Activated naive CD4-positive, alpha-beta T cell treated with anti-CD3 and anti-CD28 coated beads, Interleukin-2, amount 50 U/mL, for 72 hours (primary cell): ENCODE data around the gene IL21R. TPM values are rescaled to one million over a fixed set of nuclear protein-coding genes. Genes with fewer than 3 reads are reported as not detected.
A peak's percentile ranks its signal among the peaks of the same experiment; 100 is the strongest.

Experiments used
- ATAC-seq, 2 donors: fragments of 150-1000 bp; cut with Tn5 transposase; 2 replicates each; pipeline ENCODE4 v1.10.0; 2021; ENCODE audit warnings: mild to moderate bottlenecking in 2 of 2, moderate library complexity in 2 of 2
- DNase-seq, 2 donors: peaks; one replicate each; pipeline ENCODE4 v3.0.0; 2021 to 2022; ENCODE audit warnings: low spot score in 2 of 2
- H3K27ac Mint-ChIP-seq, 2 donors: one replicate each; pipeline ENCODE4 v1.8.0; 2022; ENCODE audit warnings: mild to moderate bottlenecking in 2 of 2, mixed read lengths in 2 of 2
- H3K36me3 Mint-ChIP-seq, 2 donors: one replicate each; pipeline ENCODE4 v1.8.0; 2022; ENCODE audit warnings: mixed read lengths in 2 of 2
- H3K9me3 Mint-ChIP-seq, 2 donors: one replicate each; pipeline ENCODE4 v1.8.0; 2022; ENCODE audit warnings: mixed read lengths in 2 of 2
- total RNA-seq, 2 donors: library from RNA; stranded (reverse); gene quantifications; one replicate each; pipeline ENCODE4 v1.2.3, GENCODE V29; 2022

Gene IL21R
- total RNA-seq, 2 donors from 2014 or later, result 103 to 106 TPM

GRCh38 chr16:27458258-27458657 lies 56.3 kb downstream of the IL21R start:
- peak overlapping the region in 1 of 2 donors; percentile 80 for H3K27ac Mint-ChIP-seq
- H3K9me3 Mint-ChIP-seq, result no peaks in the 10 kb centered on the region
- no peak for ATAC-seq
- peaks cover 6 to 9% of the 10 kb centered on the region in 2 donors for H3K36me3 Mint-ChIP-seq
- no peak for DNase-seq

- Mint-ChIP-seq H3K27ac (peak overlapping the region; percentile 11 to 39), H3K36me3 (peaks cover under 1 to 14% of the 10 kb centered on the region in 2 donors), H3K9me3 (no peaks in the 10 kb centered on the region)
- DNase-seq (no peak), ATAC-seq (no peak)
Observed at GRCh38 chr16:27458987-27459688, 57.2 kb downstream of the IL21R start.

- no peak for DNase-seq
- no peak for ATAC-seq
- Mint-ChIP-seq H3K9me3 (no peaks in the 10 kb centered on the region), H3K27ac (peak overlapping the region; percentile 39 to 63), H3K36me3 (peaks cover 0 to 14% of the 10 kb centered on the region in 2 donors)
Observed at GRCh38 chr16:27460213-27460612, 58.2 kb downstream of the IL21R start.

GRCh38 chr16:27460663-27461482 lies 58.9 kb downstream of the IL21R start:
- no peaks in the 10 kb centered on the region for H3K9me3 Mint-ChIP-seq
- peaks cover 0 to 14% of the 10 kb centered on the region in 2 donors for H3K36me3 Mint-ChIP-seq
- peak overlapping the region; percentile 63 to 68 for H3K27ac Mint-ChIP-seq
- DNase-seq (no peak), ATAC-seq (no peak)

GRCh38 chr16:27461483-27462171 lies 59.7 kb downstream of the IL21R start:
- H3K27ac Mint-ChIP-seq, result peak overlapping the region; percentile 63 to 68
- H3K36me3 Mint-ChIP-seq, result peaks cover 0 to 14% of the 10 kb centered on the region in 2 donors
- H3K9me3 Mint-ChIP-seq, result no peaks in the 10 kb centered on the region
- DNase-seq (no peak), ATAC-seq (no peak)

GRCh38 chr16:27462200-27462845 lies 60.3 kb downstream of the IL21R start:
- Mint-ChIP-seq H3K36me3 (peaks cover 4 to 14% of the 10 kb centered on the region in 2 donors), H3K9me3 (no peaks in the 10 kb centered on the region), H3K27ac (peak overlapping the region; percentile 22 to 90)
- ATAC-seq (no peak), DNase-seq (no peak)

- Mint-ChIP-seq H3K9me3 (no peaks in the 10 kb centered on the region), H3K36me3 (peaks cover 12 to 18% of the 10 kb centered on the region in 2 donors), H3K27ac (peak overlapping the region; percentile 85 to 90)
- ATAC-seq, result no peak
- DNase-seq, result no peak
Observed at GRCh38 chr16:27462846-27463682, 61.1 kb downstream of the IL21R start.

- H3K36me3 Mint-ChIP-seq, result peaks cover 15 to 22% of the 10 kb centered on the region in 2 donors
Observed at GRCh38 chr16:27463741-27464591, 62.0 kb downstream of the IL21R start.

GRCh38 chr16:27464626-27465482 lies 62.9 kb downstream of the IL21R start:
- DNase-seq, result no peak
- Mint-ChIP-seq H3K9me3 (no peaks in the 10 kb centered on the region), H3K27ac (peak overlapping the region in 1 of 2 donors; percentile 90), H3K36me3 (peaks cover 15 to 22% of the 10 kb centered on the region in 2 donors)
- ATAC-seq, result peak in 1 of 2 donors; percentile 46

More at GRCh38 chr16:27463741-27464591, 62.0 kb downstream of the IL21R start:
- Mint-ChIP-seq H3K27ac (peak overlapping the region; percentile 85 to 90), H3K9me3 (no peaks in the 10 kb centered on the region)
- peak; percentile 35 to 79 for ATAC-seq
- DNase-seq, result no peak

GRCh38 chr16:27465483-27465879 lies 63.5 kb downstream of the IL21R start:
- H3K36me3 Mint-ChIP-seq, result peaks cover 15 to 27% of the 10 kb centered on the region in 2 donors
- no peak overlapping the region for H3K27ac Mint-ChIP-seq
- DNase-seq (no peak), ATAC-seq (no peak)
- H3K9me3 Mint-ChIP-seq, result no peaks in the 10 kb centered on the region

GRCh38 chr16:27468941-27469531 lies 67.1 kb downstream of the IL21R start:
- ATAC-seq, result no peak
- H3K27ac Mint-ChIP-seq, result peak overlapping the region in 1 of 2 donors; percentile 22
- H3K9me3 Mint-ChIP-seq, result no peaks in the 10 kb centered on the region
- DNase-seq, result no peak
- peaks cover 15 to 21% of the 10 kb centered on the region in 2 donors for H3K36me3 Mint-ChIP-seq

- no peak for DNase-seq
- H3K9me3 Mint-ChIP-seq, result no peaks in the 10 kb centered on the region
- peaks cover 15 to 21% of the 10 kb centered on the region in 2 donors for H3K36me3 Mint-ChIP-seq
- ATAC-seq, result no peak
- H3K27ac Mint-ChIP-seq, result peak overlapping the region in 1 of 2 donors; percentile 90
Observed at GRCh38 chr16:27470567-27471431, 68.8 kb downstream of the IL21R start.

GRCh38 chr16:27471661-27472060 lies 69.7 kb downstream of the IL21R start:
- peaks cover 15 to 21% of the 10 kb centered on the region in 2 donors for H3K36me3 Mint-ChIP-seq
- no peak for DNase-seq
- no peaks in the 10 kb centered on the region for H3K9me3 Mint-ChIP-seq
- ATAC-seq, result no peak
- H3K27ac Mint-ChIP-seq, result no peak overlapping the region
